Naive B cell (primary cell): ENCODE data around the gene TNFAIP1. TPM values are rescaled to one million over a fixed set of nuclear protein-coding genes. Genes with fewer than 3 reads are reported as not detected.

ENCODE experiments used
- ATAC-seq, 2 donors: fragments of 150-1000 bp; cut with Tn5 transposase; 2 replicates each; pipeline ENCODE4 v1.10.0; 2021; ENCODE audit warnings: low read depth in 2 of 2, mild to moderate bottlenecking in 2 of 2, moderate library complexity in 2 of 2
- DNase-seq: peaks from one replicate; pipeline ENCODE4 v3.0.0; 2022
- H3K27ac Mint-ChIP-seq, 6 donors: one replicate each; pipeline ENCODE4 v1.8.0; 2020 to 2022; ENCODE audit warnings: mild to moderate bottlenecking in 6 of 6, mixed read lengths in 6 of 6, moderate library complexity in 5 of 6, inconsistent platforms in 2 of 6
- H3K27me3 Mint-ChIP-seq, 3 donors: one replicate each; pipeline ENCODE4 v1.8.0; 2021 to 2022; ENCODE audit warnings: mixed read lengths in 3 of 3, mild to moderate bottlenecking in 1 of 3
- H3K36me3 Mint-ChIP-seq, 2 donors: one replicate each; pipeline ENCODE4 v1.8.0; 2020 to 2022; ENCODE audit warnings: mixed read lengths in 2 of 2, inconsistent platforms in 1 of 2, mild to moderate bottlenecking in 1 of 2
- H3K4me1 Mint-ChIP-seq, 3 donors: one replicate each; pipeline ENCODE4 v1.8.0; 2020 to 2022; ENCODE audit warnings: mixed read lengths in 3 of 3, inconsistent platforms in 1 of 3, mild to moderate bottlenecking in 1 of 3, moderate library complexity in 1 of 3
- H3K4me3 Mint-ChIP-seq, 8 donors: one replicate each; pipeline ENCODE4 v1.8.0; 2020 to 2022; ENCODE audit warnings: mild to moderate bottlenecking in 8 of 8, mixed read lengths in 8 of 8, moderate library complexity in 8 of 8, inconsistent platforms in 2 of 8
- H3K9me3 Mint-ChIP-seq, 7 donors: one replicate each; pipeline ENCODE4 v1.8.0; 2020 to 2022; ENCODE audit warnings: mixed read lengths in 7 of 7, mild to moderate bottlenecking in 5 of 7, inconsistent platforms in 2 of 7, moderate library complexity in 1 of 7
- polyA plus RNA-seq, 6 donors: library from polyadenylated mRNA; unstranded; fragments of 300-500 nt; fragmentation: Illumina TruSeq; gene quantifications; one replicate each; pipeline ENCODE4 v1.2.3, GENCODE V29; 2021; ENCODE audit warnings: low read depth in 6 of 6

The TNFAIP1 gene
- polyA plus RNA-seq, 6 donors from 2014 or later, result 4.0 to 11.5 (median 9.4) TPM

DNA sequence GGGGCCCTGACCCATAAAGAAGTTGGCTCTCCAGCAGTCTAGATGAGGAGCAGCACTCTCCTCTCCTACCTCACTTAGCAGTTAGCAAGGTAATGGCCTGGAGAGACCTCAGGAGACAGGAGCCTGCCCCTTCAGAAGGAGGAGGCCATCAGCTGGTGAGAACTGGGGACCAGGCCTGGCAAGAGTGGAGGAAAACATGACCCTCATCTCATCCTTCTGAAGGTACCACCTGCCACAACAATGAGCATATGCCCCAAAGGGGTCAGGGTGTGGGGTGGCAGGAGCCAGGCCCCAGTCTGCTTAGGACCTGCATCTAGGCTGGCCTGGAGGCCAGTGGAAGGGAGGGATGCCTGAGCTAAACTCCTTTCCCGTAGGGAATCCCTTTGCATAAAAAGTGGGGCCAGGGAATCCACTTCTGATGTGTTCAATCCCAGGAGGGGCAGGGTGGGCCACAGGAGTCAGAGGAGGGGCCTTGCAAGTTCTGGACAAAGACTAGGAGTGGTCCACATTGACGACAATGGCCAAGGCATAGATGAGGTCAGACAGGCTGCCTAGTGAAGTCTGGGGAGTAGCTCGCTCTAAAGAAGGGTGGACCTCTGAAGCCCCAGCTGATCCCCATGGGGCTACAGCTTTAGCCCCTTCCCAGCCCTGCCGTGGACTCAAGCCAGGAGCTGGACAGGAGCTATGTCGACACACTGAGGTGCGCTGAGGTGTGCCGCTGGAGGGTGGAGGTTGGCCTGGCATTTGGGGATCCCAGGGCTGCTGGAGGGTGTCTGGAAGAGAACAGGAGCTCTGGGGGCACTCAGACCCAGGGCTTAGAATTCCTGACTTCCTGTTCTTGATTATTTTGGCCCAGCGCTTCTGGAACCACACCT is 28.5 kb downstream of the TNFAIP1 start:
- ATAC-seq (no peak), DNase-seq (no peak)
- H3K9me3 Mint-ChIP-seq, result no peaks in the 10 kb centered on the region
- H3K27ac Mint-ChIP-seq, result no peak overlapping the region
- no peaks in the 10 kb centered on the region for H3K36me3 Mint-ChIP-seq
- H3K27me3 Mint-ChIP-seq, result no peaks in the 10 kb centered on the region
- peak overlapping the region in 2 of 8 donors; percentile 43 to 68 for H3K4me3 Mint-ChIP-seq
- no peaks in the 10 kb centered on the region for H3K4me1 Mint-ChIP-seq

GRCh38 chr17:28364665-28365363 is 29.3 kb downstream of the TNFAIP1 start, which contains the start of gene SEBOX:
Gene SEBOX, minus strand, starts transcription at chr17:28365199. Its CDS starts 48 bp downstream, at chr17:28365151.
- Mint-ChIP-seq H3K4me3 (no peak within 1 kb of the TSS), H3K27ac (peak within 1 kb of the TSS in 3 of 6 donors; percentile 52 to 66 (median 54)), H3K9me3 (no peaks in the 10 kb centered on the region), H3K36me3 (no peaks in the 10 kb centered on the region), H3K27me3 (no peaks in the 10 kb centered on the region), H3K4me1 (no peaks in the 10 kb centered on the region)
- no peak for ATAC-seq
- no peak for DNase-seq

- H3K36me3 Mint-ChIP-seq, result no peaks in the 10 kb centered on the region
- peak overlapping the region in 2 of 6 donors; percentile 52 to 54 for H3K27ac Mint-ChIP-seq
- H3K4me3 Mint-ChIP-seq, result no peak overlapping the region
- DNase-seq (no peak), ATAC-seq (no peak)
- no peaks in the 10 kb centered on the region for H3K27me3 Mint-ChIP-seq
- no peaks in the 10 kb centered on the region for H3K4me1 Mint-ChIP-seq
- H3K9me3 Mint-ChIP-seq, result no peaks in the 10 kb centered on the region
These were observed 29.9 kb downstream of the TNFAIP1 start for GRCh38 chr17:28365487-28365886.

DNA sequence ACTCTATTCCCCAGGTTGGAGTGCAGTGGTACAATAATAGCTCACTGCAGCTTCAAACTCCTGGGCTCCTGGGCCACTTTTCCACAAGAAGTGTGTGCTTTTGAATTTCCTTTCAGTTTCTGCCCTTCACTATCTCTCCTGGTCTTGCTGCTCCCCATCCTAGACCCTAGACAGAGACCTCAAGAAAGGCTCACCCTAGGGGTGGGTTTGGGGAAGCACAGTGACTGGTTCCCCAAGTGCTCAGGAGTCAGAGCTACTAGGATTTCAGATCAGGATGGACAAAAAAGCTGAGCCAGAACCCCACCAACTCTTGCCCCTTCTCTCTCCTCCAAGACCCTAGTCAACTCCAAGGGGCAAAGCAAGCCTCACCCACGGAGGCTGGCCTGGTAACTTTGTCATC is 31.0 kb downstream of the TNFAIP1 start:
- H3K27me3 Mint-ChIP-seq, result no peaks in the 10 kb centered on the region
- no peak for ATAC-seq
- no peaks in the 10 kb centered on the region for H3K9me3 Mint-ChIP-seq
- no peak overlapping the region for H3K4me3 Mint-ChIP-seq
- H3K36me3 Mint-ChIP-seq, result no peaks in the 10 kb centered on the region
- peak overlapping the region in 2 of 6 donors; percentile 56 to 57 for H3K27ac Mint-ChIP-seq
- DNase-seq, result no peak
- peaks cover 4 to 7% (median 7%) of the 10 kb centered on the region in 3 donors for H3K4me1 Mint-ChIP-seq

GRCh38 chr17:28367641-28368305 is 32.2 kb downstream of the TNFAIP1 start:
- H3K27me3 Mint-ChIP-seq, result no peaks in the 10 kb centered on the region
- no peak overlapping the region for H3K4me3 Mint-ChIP-seq
- DNase-seq, result no peak
- no peaks in the 10 kb centered on the region for H3K9me3 Mint-ChIP-seq
- peak overlapping the region in 1 of 6 donors; percentile 74 for H3K27ac Mint-ChIP-seq
- ATAC-seq, result no peak
- H3K4me1 Mint-ChIP-seq, result peaks cover 9 to 18% (median 12%) of the 10 kb centered on the region in 3 donors
- H3K36me3 Mint-ChIP-seq, result no peaks in the 10 kb centered on the region

- Mint-ChIP-seq H3K4me1 (peaks cover 10 to 22% (median 18%) of the 10 kb centered on the region in 3 donors), H3K27ac (no peak overlapping the region), H3K36me3 (no peaks in the 10 kb centered on the region), H3K4me3 (peak overlapping the region in 1 of 8 donors; percentile 76), H3K27me3 (no peaks in the 10 kb centered on the region), H3K9me3 (no peaks in the 10 kb centered on the region)
- ATAC-seq, result no peak
- no peak for DNase-seq
These were observed 32.8 kb downstream of the TNFAIP1 start for GRCh38 chr17:28368306-28368831.

DNA sequence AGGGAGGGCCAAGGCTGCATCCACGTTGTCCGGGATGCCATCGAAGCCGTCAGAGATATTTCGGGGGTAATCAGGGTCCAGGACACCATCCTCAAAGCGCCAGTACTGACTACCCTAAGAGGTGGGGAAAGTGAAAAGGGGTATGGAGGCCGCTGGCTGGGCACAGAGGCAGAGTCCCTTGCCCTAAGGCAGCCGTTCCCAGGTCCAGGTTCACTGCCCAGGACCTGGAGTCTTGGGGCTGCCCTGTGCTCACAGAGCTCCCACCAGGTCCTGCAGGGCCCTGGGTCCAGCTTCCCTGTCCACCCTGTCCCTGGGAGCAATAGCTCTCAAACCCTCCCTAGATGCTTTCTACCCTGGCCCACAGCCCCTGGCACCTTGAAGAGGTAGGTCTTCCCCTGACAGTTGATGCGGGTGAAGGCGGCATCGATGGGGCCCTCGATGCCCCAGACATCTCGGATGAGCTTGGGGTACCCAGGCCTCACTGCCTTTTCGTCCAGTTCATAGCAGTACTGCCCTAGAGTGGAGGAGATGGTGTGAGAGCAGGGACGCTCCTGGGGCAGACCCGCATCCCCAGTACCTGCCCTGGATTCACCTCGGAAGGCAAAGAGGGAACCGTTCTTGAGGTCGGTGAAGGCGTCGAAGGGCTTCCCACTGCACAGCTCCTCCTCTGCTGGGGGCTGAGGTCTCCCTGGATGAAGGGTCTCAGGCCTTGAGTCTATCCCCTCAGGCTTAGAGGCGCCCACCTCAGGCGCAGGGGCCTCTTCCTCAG is 33.5 kb downstream of the TNFAIP1 start:
- no peak for DNase-seq
- Mint-ChIP-seq H3K36me3 (no peaks in the 10 kb centered on the region), H3K4me1 (peaks cover 13 to 22% (median 18%) of the 10 kb centered on the region in 3 donors), H3K27me3 (no peaks in the 10 kb centered on the region), H3K4me3 (peak overlapping the region in 3 of 8 donors; percentile 15 to 76 (median 22)), H3K27ac (peak overlapping the region in 2 of 6 donors; percentile 15 to 47), H3K9me3 (no peaks in the 10 kb centered on the region)
- ATAC-seq, result no peak

DNA sequence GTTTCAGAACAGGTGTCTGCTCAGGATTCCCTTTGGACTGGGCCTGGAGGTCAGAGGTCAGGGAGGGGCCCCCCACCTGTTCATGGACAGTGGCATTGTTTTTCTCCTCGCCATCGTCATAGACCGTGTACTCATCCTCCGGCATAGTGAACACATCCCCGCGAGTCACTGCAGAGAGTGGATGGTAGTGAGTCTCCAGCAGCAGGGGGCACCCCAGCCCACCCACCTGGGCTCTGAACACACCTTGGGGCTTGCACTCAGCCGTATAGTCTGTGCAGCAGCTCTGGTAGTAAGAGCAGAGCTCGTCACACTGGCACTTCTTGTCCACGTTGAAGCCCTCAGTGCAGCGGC is 34.1 kb downstream of the TNFAIP1 start:
- no peak for ATAC-seq
- H3K4me1 Mint-ChIP-seq, result peaks cover 13 to 22% (median 18%) of the 10 kb centered on the region in 3 donors
- H3K27me3 Mint-ChIP-seq, result no peaks in the 10 kb centered on the region
- peak overlapping the region in 3 of 6 donors; percentile 18 to 72 (median 59) for H3K27ac Mint-ChIP-seq
- DNase-seq, result no peak
- H3K9me3 Mint-ChIP-seq, result no peaks in the 10 kb centered on the region
- peak overlapping the region in 3 of 8 donors; percentile 64 to 96 (median 76) for H3K4me3 Mint-ChIP-seq
- H3K36me3 Mint-ChIP-seq, result no peaks in the 10 kb centered on the region

GRCh38 chr17:28370035-28370743 is 34.6 kb downstream of the TNFAIP1 start, which contains the start of gene VTN:
Gene VTN, minus strand, starts transcription at chr17:28370307. Its CDS starts 104 bp downstream, at chr17:28370203.
- no peaks in the 10 kb centered on the region for H3K27me3 Mint-ChIP-seq
- peaks cover 13 to 22% (median 19%) of the 10 kb centered on the region in 3 donors for H3K4me1 Mint-ChIP-seq
- H3K27ac Mint-ChIP-seq, result peak within 1 kb of the TSS; percentile 91 to 98 (median 96)
- H3K36me3 Mint-ChIP-seq, result no peaks in the 10 kb centered on the region
- no peaks in the 10 kb centered on the region for H3K9me3 Mint-ChIP-seq
- ATAC-seq (no peak), DNase-seq (no peak)
- peak within 1 kb of the TSS; percentile 76 to 98 (median 96) for H3K4me3 Mint-ChIP-seq

GRCh38 chr17:28370744-28371103 is 35.2 kb downstream of the TNFAIP1 start:
- H3K9me3 Mint-ChIP-seq, result no peaks in the 10 kb centered on the region
- DNase-seq (no peak), ATAC-seq (no peak)
- no peaks in the 10 kb centered on the region for H3K36me3 Mint-ChIP-seq
- peaks cover 13 to 22% (median 19%) of the 10 kb centered on the region in 3 donors for H3K4me1 Mint-ChIP-seq
- peak overlapping the region in 5 of 6 donors; percentile 27 to 98 (median 95) for H3K27ac Mint-ChIP-seq
- peak overlapping the region; percentile 76 to 98 (median 96) for H3K4me3 Mint-ChIP-seq
- H3K27me3 Mint-ChIP-seq, result no peaks in the 10 kb centered on the region

DNA sequence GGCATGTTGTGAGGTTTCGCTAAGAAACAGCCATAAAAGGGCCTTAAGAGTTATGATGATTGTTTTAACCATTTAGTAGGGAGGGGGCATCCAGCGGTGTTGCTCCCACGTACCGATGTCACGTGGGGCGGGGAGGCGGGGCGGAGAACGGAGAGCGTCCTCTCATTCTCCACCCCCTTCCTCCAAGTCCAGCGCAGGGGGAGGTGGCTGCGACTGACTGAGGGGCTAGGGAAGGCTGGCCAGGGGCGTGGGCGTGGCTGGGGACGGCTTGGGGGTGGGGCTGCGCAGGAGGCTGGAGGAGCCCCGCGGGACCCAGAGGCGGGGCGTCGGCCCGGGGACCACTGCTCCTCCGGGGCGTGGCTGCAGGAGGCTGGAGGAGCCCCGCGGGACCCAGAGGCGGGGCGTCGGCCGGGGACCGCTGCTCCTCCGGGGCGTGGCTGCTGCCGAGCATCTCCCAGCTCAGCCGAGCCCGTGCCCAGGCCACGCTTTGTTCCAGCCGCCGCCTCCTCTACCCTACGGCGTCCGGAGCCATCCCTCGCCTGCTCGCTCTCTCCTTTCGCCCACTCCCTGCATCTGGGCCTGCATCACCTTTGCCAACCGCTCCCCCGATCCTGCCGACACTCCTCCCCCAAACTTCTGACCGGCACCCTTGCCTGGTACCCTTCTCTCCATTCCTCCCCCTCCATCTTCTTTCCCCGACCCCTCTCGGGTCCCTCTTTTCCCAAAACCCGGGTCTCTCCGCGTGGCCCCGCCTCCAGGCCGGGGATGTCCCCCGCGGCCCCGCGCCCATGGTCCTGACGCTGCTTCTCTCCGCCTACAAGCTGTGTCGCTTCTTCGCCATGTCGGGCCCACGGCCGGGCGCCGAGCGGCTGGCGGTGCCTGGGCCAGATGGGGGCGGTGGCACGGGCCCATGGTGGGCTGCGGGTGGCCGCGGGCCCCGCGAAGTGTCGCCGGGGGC is 36.0 kb downstream of the TNFAIP1 start, which contains the start of gene SARM1:
TSS of gene SARM1 (plus strand) at position 450 of the 958 bp plus-strand sequence. CDS start at position 789, 339 bp downstream.
- ATAC-seq (peak; percentile 89), DNase-seq (peak; percentile 78)
- Mint-ChIP-seq H3K9me3 (no peaks in the 10 kb centered on the region), H3K27ac (peak within 1 kb of the TSS; percentile 91 to 98 (median 96)), H3K4me3 (peak within 1 kb of the TSS; percentile 81 to 98 (median 96)), H3K36me3 (no peaks in the 10 kb centered on the region), H3K27me3 (no peaks in the 10 kb centered on the region), H3K4me1 (peaks cover 13 to 22% (median 19%) of the 10 kb centered on the region in 3 donors)
